ENCODE data around the gene C2orf49.
"Not testable (repeated sequence)": the region's sequence is repeated elsewhere in the genome, so short reads cannot be mapped to it uniquely, and the experiment has no call there.

The C2orf49 gene

GRCh38 chr2:105321875-105322646 lies 15.3 kb upstream of the C2orf49 start:
- DNase-seq, result no peak

GRCh38 chr2:105323111-105323510 lies 14.2 kb upstream of the C2orf49 start:
- DNase-seq, result no peak

GRCh38 chr2:105324101-105324500 lies 13.2 kb upstream of the C2orf49 start:
- DNase-seq, result no peak

GRCh38 chr2:105324732-105325131 lies 12.6 kb upstream of the C2orf49 start:
- DNase-seq, result no peak

GRCh38 chr2:105325389-105325963 lies 11.9 kb upstream of the C2orf49 start:
- no peak for DNase-seq

GRCh38 chr2:105327271-105327670 lies 10.1 kb upstream of the C2orf49 start:
- DNase-seq, result not testable (repeated sequence)

- DNase-seq, result no peak
These were observed 9.7 kb upstream of the C2orf49 start for GRCh38 chr2:105327690-105328089.

GRCh38 chr2:105328281-105329196 lies 8.8 kb upstream of the C2orf49 start:
- DNase-seq, result no peak

GRCh38 chr2:105329197-105329554 lies 8.2 kb upstream of the C2orf49 start:
- DNase-seq, result no peak

GRCh38 chr2:105329561-105330495 lies 7.5 kb upstream of the C2orf49 start, which contains the start of gene TGFBRAP1:
TGFBRAP1 (minus strand) TSS chr2:105329735; CDS start chr2:105308301, 21,434 bp downstream.
- peak in 1 of 2 experiments; percentile 33 for DNase-seq

GRCh38 chr2:105330681-105331375 lies 6.5 kb upstream of the C2orf49 start:
- no peak for DNase-seq

- no peak for DNase-seq
These were observed 3.1 kb upstream of the C2orf49 start for GRCh38 chr2:105334211-105334610.

- no peak for DNase-seq
These were observed 1.9 kb upstream of the C2orf49 start for GRCh38 chr2:105335469-105335868.

GRCh38 chr2:105336786-105337121 lies 586 bp upstream of the C2orf49 start:
- no peak for DNase-seq

GRCh38 chr2:105338020-105338385 lies 663 bp downstream of the C2orf49 start:
- no peak for DNase-seq

GRCh38 chr2:105339414-105339813 lies 2.1 kb downstream of the C2orf49 start:
- DNase-seq, result no peak

- peak in 1 of 2 experiments; percentile 2 for DNase-seq
These were observed 7.5 kb downstream of the C2orf49 start for GRCh38 chr2:105344704-105345345.

GRCh38 chr2:105357122-105357521 lies 19.8 kb downstream of the C2orf49 start:
- no peak for DNase-seq

GRCh38 chr2:105358593-105358992 lies 21.3 kb downstream of the C2orf49 start:
- no peak for DNase-seq

- no peak for DNase-seq
These were observed 24.0 kb downstream of the C2orf49 start for GRCh38 chr2:105361102-105361889.

Data from NCI-H1930 (cell line).